SK-MEL-5 (cell line): Measurements from ENCODE around the gene BAIAP2L1. TPM values are rescaled to one million over a fixed set of nuclear protein-coding genes. Genes with fewer than 3 reads are reported as not detected.

Experiments used
- DNase-seq: peaks from one replicate; pipeline ENCODE4 v3.0.0-alpha.2; 2016; ENCODE audit warnings: low read depth, low spot score
- in situ Hi-C: cut with HindIII; loops from 2 replicates; pipeline ENCODE4 v1.10.0; 2016; ENCODE audit warnings: low sequenced_read_pairs, high pct_unique_total_duplicates, low pct_unique_long_range_greater_than_20kb
- total RNA-seq: library from RNA; depleted of rRNA; stranded (reverse); fragments of >200 nt; shearing (Covaris generic); gene quantifications from 2 replicates; pipeline ENCODE4 v1.2.3, GENCODE V29; 2014

BAIAP2L1 gene
- total RNA-seq, 1 experiment from 2014 or later, result 18.1 TPM

DNA sequence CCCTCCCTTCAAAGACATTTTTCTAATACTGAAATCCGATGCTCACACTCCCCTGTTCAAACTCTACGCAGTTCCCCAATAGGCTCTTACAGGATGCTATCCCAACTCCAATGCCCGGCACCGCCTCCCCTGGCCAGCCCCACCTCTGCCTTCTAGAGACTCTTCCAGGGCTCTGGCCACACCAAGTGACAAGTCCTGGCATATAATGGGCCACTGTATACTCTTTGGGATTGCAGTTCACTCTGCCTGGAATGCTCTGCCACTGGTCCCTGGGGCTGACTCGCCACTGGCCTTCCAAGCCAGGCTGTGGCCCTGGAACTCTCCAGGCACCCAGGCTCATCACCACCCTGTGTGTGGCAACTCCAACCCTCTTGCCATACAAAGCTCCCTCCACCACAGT, 122.5 kb downstream of the BAIAP2L1 start:
- no peak for DNase-seq
- in situ Hi-C loops, result no loop called here

- in situ Hi-C loops, result no loop called here
- peak; percentile 81 for DNase-seq
These were observed 124.6 kb downstream of the BAIAP2L1 start for GRCh38 chr7:98276241-98276761.

DNA sequence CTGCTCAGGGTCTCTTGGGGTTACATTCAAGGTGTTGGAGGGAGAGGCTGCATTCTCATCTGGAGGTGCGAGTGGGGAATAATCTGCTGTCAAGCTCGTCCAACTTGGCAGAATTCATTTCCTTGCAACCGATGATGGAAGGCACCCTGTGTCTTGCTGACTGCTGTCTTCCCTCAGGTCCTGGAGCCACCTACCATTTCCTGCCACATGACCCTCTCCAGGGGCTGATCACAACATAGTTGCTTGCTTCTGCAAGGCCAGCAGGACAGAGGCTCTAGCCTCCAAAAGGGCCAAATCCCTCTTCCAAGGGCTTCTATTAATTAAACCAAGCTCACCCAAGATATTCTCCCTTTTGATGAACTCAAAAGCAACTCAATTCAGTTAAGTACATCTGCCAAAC, 133.6 kb downstream of the BAIAP2L1 start:
- in situ Hi-C loops, result no loop called here
- no peak for DNase-seq

- in situ Hi-C loops, result no loop called here
- DNase-seq, result peak; percentile 60
These were observed 134.1 kb downstream of the BAIAP2L1 start for GRCh38 chr7:98266840-98267239.

- in situ Hi-C loops, result no loop called here
- DNase-seq, result no peak
These were observed 135.0 kb downstream of the BAIAP2L1 start for GRCh38 chr7:98265841-98266271.

DNA sequence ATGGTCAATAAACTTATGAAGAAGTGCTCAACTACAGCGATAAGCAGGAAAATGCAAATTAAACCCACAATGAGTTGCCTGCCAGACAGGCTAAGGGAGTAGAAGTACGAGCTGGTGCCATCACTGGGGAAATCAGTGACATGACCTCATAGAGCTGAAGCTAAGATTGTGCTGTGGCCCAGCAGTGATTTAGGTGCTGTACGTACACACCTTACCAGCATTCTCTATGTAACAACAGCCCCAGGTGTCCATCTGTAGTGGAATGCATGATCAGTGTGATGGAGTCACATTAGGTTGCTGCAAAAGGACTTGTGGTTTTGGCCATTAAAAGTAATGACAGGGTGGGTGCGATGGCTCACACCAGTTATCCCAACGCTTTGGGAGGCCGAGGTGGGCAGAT, 143.2 kb downstream of the BAIAP2L1 start:
- in situ Hi-C loops, result no loop called here
- no peak for DNase-seq

DNA sequence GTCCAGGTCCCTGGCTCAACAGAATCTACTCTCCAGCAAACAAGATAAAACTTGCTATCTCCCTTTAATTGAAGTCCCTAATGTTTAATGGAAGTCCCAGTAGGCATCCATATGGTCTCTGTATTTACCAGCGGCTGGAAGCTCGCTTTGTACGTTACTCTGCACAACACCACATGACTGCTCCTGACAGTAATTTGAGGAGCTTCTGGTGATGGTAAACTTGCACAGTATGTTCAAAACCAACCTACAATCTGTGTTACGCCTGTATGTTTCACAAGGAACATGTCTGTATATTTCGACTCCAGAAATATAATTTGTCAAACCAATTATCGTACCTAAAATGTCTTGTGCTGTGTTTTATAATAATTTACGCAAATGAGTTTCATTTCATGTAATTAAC, 144.5 kb downstream of the BAIAP2L1 start:
- DNase-seq, result no peak
- in situ Hi-C loops, result no loop called here

DNA sequence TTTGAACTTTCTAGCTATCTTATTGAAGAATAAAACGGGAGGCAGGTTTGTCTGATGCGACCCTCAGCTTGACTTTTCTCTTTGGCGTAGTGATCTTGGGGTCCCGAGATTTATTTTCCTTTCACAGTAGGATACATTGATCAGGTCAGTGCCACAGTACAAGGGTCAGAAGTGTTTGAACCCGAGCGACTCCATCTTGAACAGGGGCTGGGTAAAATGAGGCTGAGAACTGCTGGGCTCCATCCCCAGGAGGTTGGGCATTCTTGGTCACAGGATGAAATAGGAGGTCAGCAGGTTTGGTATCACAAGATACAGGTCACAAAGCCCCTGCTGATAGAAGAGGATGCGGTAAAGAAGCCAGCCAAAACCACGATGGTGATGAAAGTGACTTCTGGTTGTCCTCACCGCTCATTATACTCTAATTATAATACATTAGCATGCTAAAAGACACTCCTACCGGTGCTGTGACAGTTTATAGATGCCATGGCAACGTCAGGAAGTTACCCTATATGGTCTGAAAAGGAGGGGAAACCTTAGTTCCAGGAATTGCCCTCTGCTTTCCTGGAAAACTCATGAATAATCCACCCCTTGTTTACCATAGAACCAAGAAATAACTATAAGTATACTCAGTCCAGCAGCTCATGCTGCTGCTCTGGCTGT, 145.8 kb downstream of the BAIAP2L1 start:
- DNase-seq, result peak; percentile 79
- in situ Hi-C loops, result no loop called here

DNA sequence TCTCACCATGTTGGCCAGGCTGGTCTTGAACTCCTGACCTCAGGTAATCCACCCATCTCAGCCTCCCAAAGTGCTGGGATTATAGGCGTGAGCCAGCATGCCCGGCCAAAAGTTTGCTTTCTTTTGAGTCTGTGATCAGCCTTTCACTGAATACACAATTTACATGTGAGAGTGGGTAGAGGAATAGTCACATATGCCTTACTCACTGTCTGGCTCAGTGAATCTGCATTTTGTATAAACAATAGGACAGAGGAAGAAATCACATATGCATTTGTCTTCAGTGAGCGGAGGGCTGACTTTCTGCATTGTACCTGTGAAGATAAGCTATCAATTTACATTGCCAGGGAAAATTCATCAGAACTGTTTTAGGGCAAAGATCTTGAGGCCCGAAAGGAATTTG, 146.4 kb downstream of the BAIAP2L1 start:
- in situ Hi-C loops, result no loop called here
- no peak for DNase-seq

- DNase-seq, result no peak
- in situ Hi-C loops, result no loop called here
These were observed 148.3 kb downstream of the BAIAP2L1 start for GRCh38 chr7:98252425-98253054.

- DNase-seq, result peak; percentile 94
- in situ Hi-C loops, result no loop called here
These were observed 149.1 kb downstream of the BAIAP2L1 start, which contains the start of gene TECPR1 for GRCh38 chr7:98251601-98252424. TECPR1 (minus strand) TSS chr7:98252232; CDS start chr7:98246146, 6,086 bp downstream.

- no peak for DNase-seq
- in situ Hi-C loops, result no loop called here
These were observed 149.7 kb downstream of the BAIAP2L1 start for GRCh38 chr7:98251231-98251600.

- in situ Hi-C loops, result no loop called here
- no peak for DNase-seq
These were observed 150.1 kb downstream of the BAIAP2L1 start for GRCh38 chr7:98250789-98251188.

DNA sequence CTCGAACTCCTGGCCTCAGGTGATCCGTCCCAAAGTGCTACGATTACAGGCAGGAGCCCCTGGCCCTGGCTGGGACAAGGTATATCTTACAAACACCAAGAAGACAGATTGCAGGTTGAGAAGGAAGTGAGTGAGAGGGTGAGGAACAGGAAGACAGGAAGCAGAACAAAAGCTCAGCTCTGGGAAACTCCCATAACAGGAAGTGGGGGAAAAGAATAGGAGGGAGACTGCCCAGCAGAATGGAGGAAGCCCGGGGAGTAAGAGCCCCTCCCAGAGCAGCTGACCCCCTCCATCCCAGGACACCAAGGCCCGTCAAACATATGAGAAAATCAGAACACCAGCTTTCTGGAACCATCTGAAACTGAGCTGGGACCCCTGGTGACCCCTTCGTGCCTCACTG, 151.8 kb downstream of the BAIAP2L1 start:
- in situ Hi-C loops, result no loop called here
- no peak for DNase-seq

DNA sequence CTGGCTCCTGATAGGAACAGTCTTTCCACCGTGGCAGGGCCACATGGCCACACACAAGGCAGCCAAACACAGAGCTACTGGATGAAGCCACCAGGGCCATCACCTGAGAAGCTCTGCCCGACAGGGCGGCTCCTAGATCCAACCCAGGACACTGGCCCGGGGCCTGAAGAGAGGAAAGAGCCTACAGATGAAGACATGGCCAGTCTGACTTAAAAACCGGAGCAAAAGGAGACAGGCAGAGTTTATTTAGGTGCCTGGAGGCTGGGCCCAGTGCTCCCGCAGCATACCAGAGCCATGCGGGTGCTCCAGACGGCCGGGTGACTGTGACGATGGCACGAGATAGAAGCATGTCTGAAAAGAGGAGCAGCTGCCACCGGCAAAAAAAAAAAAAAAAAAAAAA, 152.7 kb downstream of the BAIAP2L1 start:
- no peak for DNase-seq
- in situ Hi-C loops, result no loop called here

GRCh38 chr7:98244871-98245270, 156.0 kb downstream of the BAIAP2L1 start:
- in situ Hi-C loops, result no loop called here
- no peak for DNase-seq

DNA sequence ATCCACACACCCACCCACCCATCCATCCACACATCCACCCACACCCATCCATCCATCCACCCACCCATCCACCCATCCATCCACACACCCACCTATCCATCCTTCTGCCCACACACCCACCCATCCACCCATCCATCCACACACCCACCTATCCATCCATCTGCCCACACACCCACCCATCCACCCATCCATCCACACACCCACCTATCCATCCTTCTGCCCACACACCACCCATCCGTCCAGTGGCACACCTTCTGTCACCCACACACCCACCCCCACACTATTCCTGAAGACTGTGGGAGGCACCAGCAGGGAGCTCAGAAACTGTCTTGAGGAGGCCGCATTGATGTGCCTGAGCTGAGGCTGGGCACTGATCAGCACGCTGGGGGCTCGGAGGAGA, 158.0 kb downstream of the BAIAP2L1 start:
- DNase-seq, result no peak
- in situ Hi-C loops, result no loop called here

DNA sequence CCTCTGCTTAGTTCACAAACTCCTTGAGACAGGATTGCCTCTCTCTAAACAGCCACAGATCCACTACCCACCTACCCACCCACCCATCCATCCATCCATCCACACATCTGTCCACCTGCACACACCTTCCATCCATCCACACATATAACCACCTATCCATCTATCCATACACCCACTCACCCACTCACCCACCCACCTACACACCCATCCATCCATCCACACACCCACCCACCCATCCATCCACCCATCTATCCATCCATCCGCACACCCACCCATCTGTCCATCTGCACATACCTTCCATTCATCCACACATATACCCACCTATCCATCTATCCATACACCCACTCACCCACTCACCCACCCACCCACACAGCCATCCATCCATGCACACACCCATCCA, 158.5 kb downstream of the BAIAP2L1 start:
- in situ Hi-C loops, result no loop called here
- no peak for DNase-seq
